ENCODE data around the gene TTC24. TPM values are rescaled to one million over a fixed set of nuclear protein-coding genes. Genes with fewer than 3 reads are reported as not detected.

TTC24 gene
- total RNA-seq, 4 donors from 2014 or later = 0.27 to 0.67 TPM; not detected in 2

DNA sequence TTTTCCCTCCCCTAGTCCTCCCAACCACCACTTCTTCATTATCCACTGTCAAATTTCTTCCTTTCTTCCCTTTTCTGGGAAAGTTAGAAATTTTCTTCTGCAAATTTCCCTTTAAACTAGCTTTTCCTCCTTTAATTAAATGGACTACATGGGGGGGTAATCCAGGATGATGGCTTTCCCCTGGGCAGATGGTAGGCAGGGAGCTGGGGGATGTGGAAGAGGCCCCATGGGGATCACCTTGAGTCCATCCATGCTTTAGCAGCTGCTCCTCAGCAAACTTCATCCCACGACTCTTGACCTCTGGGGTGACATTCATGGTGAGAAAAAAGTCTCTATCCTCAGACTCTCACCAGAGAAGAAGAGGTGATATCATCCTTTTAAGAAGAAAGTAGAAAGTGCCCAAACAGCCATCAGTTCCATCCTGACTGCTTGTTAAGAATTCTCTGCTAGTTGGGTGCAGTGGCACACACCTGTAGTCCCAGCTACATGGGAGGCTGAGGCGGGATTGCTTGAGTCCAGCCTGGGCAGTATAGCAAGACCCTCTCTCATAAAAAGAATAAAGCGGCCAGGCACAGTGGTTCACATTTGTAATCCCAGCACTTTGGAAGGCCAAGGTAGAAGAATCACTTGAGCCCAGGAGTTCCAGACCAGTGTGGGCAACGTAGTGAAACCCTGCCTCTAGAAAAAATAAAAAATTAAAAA, 19.4 kb downstream of the TTC24 start:
- TF ChIP-seq POLR2A (IDR thresholded peaks at IDR 0.05) = no peak
- TF ChIP-seq, protein P1, sequence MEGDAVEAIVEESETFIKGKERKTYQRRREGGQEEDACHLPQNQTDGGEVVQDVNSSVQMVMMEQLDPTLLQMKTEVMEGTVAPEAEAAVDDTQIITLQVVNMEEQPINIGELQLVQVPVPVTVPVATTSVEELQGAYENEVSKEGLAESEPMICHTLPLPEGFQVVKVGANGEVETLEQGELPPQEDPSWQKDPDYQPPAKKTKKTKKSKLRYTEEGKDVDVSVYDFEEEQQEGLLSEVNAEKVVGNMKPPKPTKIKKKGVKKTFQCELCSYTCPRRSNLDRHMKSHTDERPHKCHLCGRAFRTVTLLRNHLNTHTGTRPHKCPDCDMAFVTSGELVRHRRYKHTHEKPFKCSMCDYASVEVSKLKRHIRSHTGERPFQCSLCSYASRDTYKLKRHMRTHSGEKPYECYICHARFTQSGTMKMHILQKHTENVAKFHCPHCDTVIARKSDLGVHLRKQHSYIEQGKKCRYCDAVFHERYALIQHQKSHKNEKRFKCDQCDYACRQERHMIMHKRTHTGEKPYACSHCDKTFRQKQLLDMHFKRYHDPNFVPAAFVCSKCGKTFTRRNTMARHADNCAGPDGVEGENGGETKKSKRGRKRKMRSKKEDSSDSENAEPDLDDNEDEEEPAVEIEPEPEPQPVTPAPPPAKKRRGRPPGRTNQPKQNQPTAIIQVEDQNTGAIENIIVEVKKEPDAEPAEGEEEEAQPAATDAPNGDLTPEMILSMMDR (IDR thresholded peaks at IDR 0.05) = no peak
- WGBS, 2 donors = 89 to 92% methylated on average over 4 of the region's 4 CpGs
- intact Hi-C loops (cut with DNase I) = no loop called here

DNA sequence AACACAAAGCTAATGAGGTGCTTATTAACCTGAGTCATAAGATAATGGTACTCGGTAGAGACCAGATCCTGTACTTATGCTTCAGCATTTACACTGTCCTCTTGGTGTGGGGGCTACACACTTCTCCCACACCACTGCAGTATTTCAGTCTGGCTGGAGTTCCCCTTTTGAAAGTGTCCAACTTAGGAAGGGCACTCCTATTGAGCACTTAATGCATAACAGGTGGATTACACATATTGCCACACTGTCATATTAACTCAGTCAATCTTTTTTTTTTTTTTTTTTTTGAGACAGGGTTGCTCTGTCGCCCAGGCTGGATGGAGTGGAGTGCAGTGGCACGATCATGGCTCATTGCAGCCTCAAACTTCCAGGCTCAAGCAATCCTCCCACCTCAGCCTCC, 20.3 kb downstream of the TTC24 start:
- H3K27me3 ChIP-seq = no peaks in the 10 kb centered on the region
- no peaks in the 10 kb centered on the region for H3K9me3 ChIP-seq
- intact Hi-C loops (cut with DNase I) = no loop called here
- no peak for TF ChIP-seq POLR2A (IDR thresholded peaks at IDR 0.05)
- TF ChIP-seq, protein P1 (IDR thresholded peaks at IDR 0.05) = no peak
- no peak for DNase-seq
- H3K36me3 ChIP-seq = peaks cover 6 to 15% of the 10 kb centered on the region in 2 donors
- WGBS, 2 donors = 76 to 86% methylated on average over 3 of the region's 3 CpGs
- no peak overlapping the region for H3K27ac ChIP-seq
- H3K4me1 ChIP-seq = peaks cover 12 to 13% of the 10 kb centered on the region in 2 donors
- H3K4me3 ChIP-seq (replicated peaks in 1 of 3) = no peak overlapping the region

More for the DNA sequence above, 19.4 kb downstream of the TTC24 start:
- Histone ChIP-seq H3K9me3 (no peaks in the 10 kb centered on the region), H3K27ac (no peak overlapping the region), H3K36me3 (peaks cover 8 to 23% of the 10 kb centered on the region in 2 donors), H3K4me3 (replicated peaks in 1 of 3) (no peak overlapping the region), H3K4me1 (peaks cover 12 to 13% of the 10 kb centered on the region in 2 donors), H3K27me3 (no peaks in the 10 kb centered on the region)
- DNase-seq = no peak

DNA sequence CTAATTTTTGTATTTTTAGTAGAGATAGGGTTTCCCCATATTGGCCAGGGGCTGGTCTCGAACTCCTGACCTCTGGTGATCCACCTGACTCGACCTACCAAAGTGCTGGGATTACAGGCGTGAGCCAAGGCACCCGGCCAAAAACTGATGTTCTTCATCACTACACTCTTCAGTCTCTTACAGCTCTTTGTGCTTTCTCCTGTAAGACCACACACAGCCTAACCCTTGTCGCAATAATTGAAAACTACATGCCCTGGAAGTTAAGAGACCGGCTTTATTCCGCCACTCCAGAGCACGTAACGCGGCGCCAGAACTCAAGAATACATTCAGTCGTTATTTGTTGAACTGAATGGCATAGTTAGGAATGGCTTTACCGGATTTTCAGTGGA, 21.2 kb downstream of the TTC24 start:
- no peak for DNase-seq
- intact Hi-C loops (cut with DNase I) = no loop called here
- TF ChIP-seq, protein P1 (IDR thresholded peaks at IDR 0.05) = no peak
- no peak for TF ChIP-seq POLR2A (IDR thresholded peaks at IDR 0.05)
- H3K4me1 ChIP-seq = peaks cover 12 to 13% of the 10 kb centered on the region in 2 donors
- peak overlapping the region in 1 of 3 donors; percentile 64 for H3K27ac ChIP-seq
- no peaks in the 10 kb centered on the region for H3K27me3 ChIP-seq
- peaks cover 4 to 5% of the 10 kb centered on the region in 2 donors for H3K36me3 ChIP-seq
- no peaks in the 10 kb centered on the region for H3K9me3 ChIP-seq
- WGBS, 2 donors = 2 to 4% methylated on average over 13 of the region's 13 CpGs
- H3K4me3 ChIP-seq (replicated peaks in 1 of 3) = peak overlapping the region; percentile 53 to 63 (median 61)

DNA sequence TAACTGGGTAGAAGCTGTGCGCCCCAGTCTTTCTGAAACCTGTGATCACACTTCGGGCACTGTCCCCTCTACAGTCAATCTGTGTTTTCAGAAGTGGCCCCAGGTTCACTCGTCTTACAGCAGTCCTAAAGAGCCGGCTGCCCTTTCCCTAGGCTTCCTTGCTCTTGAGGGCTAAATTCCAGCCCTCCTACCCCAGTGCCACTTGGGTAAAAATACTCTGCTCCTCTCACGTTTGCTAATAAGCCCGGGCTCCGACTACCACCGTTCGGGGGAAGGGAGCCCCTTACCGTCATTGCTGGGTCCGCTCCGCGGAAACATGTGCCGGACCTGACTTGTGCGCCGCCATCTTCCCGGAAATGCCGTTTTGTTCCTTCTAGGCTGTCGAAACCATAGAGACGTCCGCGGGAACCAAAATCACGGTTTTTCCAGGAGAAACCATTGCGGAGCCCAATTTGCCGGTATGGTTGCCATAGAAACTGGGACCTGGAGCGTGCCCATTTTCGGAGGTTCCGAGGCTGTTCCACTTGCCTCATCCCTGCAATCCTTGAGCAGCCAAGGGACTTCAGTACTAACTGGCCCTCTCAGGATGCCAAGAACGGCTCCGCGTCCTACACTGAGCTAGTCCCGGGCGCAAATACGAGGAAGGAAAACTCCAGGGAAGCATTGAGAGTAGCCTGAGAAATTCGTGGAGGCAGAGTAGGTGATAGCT, 21.8 kb downstream of the TTC24 start, which contains the start of gene GPATCH4:
GPATCH4 (minus strand) TSS at position 358 of the 709 bp plus-strand sequence.
- peaks cover 12 to 13% of the 10 kb centered on the region in 2 donors for H3K4me1 ChIP-seq
- H3K27ac ChIP-seq = peak within 1 kb of the TSS in 2 of 3 donors; percentile 59 to 64
- DNase-seq = peak; percentile 74
- no peaks in the 10 kb centered on the region for H3K9me3 ChIP-seq
- H3K36me3 ChIP-seq = peaks cover 0 to 4% of the 10 kb centered on the region in 2 donors
- H3K27me3 ChIP-seq = no peaks in the 10 kb centered on the region
- peak in 1 of 2 donors; percentile 35 for TF ChIP-seq POLR2A (IDR thresholded peaks at IDR 0.05)
- TF ChIP-seq, protein P1 (IDR thresholded peaks at IDR 0.05) = no peak
- H3K4me3 ChIP-seq (replicated peaks in 1 of 3) = peak within 1 kb of the TSS; percentile 53 to 63 (median 61)
- 1 to 2% methylated on average over 31 to 33 of the region's 35 CpGs for WGBS, 2 donors
- intact Hi-C loops (cut with DNase I) = no loop called here

All from thyroid gland (tissue), 4 donors.